ENCODE measurements around the gene UTP20.

UTP20 gene

GRCh38 chr12:101243074-101243473, 36.8 kb upstream of the UTP20 start:
- no peak for DNase-seq (ENCODE audit: low read depth)
- H3K4me3 ChIP-seq (ENCODE audit: control insufficient read depth, low read depth, low read length) = no peak overlapping the region
- TF ChIP-seq, protein P1, sequence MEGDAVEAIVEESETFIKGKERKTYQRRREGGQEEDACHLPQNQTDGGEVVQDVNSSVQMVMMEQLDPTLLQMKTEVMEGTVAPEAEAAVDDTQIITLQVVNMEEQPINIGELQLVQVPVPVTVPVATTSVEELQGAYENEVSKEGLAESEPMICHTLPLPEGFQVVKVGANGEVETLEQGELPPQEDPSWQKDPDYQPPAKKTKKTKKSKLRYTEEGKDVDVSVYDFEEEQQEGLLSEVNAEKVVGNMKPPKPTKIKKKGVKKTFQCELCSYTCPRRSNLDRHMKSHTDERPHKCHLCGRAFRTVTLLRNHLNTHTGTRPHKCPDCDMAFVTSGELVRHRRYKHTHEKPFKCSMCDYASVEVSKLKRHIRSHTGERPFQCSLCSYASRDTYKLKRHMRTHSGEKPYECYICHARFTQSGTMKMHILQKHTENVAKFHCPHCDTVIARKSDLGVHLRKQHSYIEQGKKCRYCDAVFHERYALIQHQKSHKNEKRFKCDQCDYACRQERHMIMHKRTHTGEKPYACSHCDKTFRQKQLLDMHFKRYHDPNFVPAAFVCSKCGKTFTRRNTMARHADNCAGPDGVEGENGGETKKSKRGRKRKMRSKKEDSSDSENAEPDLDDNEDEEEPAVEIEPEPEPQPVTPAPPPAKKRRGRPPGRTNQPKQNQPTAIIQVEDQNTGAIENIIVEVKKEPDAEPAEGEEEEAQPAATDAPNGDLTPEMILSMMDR (IDR thresholded peaks at IDR 0.05; ENCODE audit: control insufficient read depth, insufficient read depth, low read depth, low read length, missing control alignments) = no peak

DNA sequence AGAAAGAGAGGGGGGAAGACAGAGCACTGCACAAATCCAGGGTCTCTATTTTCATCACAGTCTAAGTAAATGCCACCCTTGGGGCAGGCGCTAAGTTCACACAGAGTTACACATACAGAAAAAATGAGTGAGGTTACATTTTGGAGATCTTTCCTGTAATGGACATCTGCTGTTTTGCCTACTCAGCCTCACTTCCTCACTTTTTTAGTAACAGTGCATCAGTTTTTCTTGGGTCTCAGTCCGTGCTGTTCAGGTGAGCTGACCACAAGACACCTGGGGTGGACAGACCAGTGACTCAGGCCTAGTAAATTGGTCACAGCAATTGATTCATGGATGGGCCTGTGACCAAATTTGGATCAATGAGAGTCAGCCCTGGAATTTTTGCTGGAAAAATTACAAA, 36.3 kb upstream of the UTP20 start:
- no peak for DNase-seq (ENCODE audit: low read depth)
- TF ChIP-seq, protein P1 (IDR thresholded peaks at IDR 0.05; ENCODE audit: control insufficient read depth, insufficient read depth, low read depth, low read length, missing control alignments) = no peak
- H3K4me3 ChIP-seq (ENCODE audit: control insufficient read depth, low read depth, low read length) = no peak overlapping the region

- no peak for DNase-seq (ENCODE audit: low read depth)
- TF ChIP-seq, protein P1 (IDR thresholded peaks at IDR 0.05; ENCODE audit: control insufficient read depth, insufficient read depth, low read depth, low read length, missing control alignments) = no peak
- H3K4me3 ChIP-seq (ENCODE audit: control insufficient read depth, low read depth, low read length) = no peak overlapping the region
Measured at GRCh38 chr12:101256266-101256665, 23.6 kb upstream of the UTP20 start.

DNA sequence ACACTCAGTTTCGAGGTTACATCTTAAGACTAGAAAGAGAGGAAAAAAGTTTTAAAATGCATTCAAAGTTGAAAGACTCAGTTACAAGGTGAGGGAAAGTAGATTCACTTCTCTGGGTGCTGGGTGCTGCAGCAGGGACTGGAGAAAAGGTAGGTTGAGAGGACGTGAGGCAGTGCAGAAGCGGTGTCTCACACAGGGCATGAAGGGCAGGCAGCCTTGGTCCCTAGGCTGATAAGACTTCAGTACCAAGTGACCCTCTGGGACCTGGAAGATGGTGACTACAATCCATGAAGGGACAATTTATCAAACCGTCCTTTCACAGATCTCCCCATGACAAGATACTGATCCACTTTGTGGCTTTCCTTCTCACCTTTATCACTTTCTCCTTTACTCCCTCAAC, 22.5 kb upstream of the UTP20 start:
- TF ChIP-seq, protein P1 (IDR thresholded peaks at IDR 0.05; ENCODE audit: control insufficient read depth, insufficient read depth, low read depth, low read length, missing control alignments) = no peak
- DNase-seq (ENCODE audit: low read depth) = no peak

GRCh38 chr12:101267111-101267510, 12.8 kb upstream of the UTP20 start:
- TF ChIP-seq, protein P1 (IDR thresholded peaks at IDR 0.05; ENCODE audit: control insufficient read depth, insufficient read depth, low read depth, low read length, missing control alignments) = no peak
- DNase-seq (ENCODE audit: low read depth) = no peak
- H3K4me3 ChIP-seq (ENCODE audit: control insufficient read depth, low read depth, low read length) = no peak overlapping the region

More for the DNA sequence above, 22.5 kb upstream of the UTP20 start:
- H3K4me3 ChIP-seq (ENCODE audit: control insufficient read depth, low read depth, low read length) = no peak overlapping the region

- H3K4me3 ChIP-seq (ENCODE audit: control insufficient read depth, low read depth, low read length) = no peak overlapping the region
- TF ChIP-seq, protein P1 (IDR thresholded peaks at IDR 0.05; ENCODE audit: control insufficient read depth, insufficient read depth, low read depth, low read length, missing control alignments) = no peak
- no peak for DNase-seq (ENCODE audit: low read depth)
Measured at GRCh38 chr12:101276433-101276832, 3.5 kb upstream of the UTP20 start.

- TF ChIP-seq, protein P1 (IDR thresholded peaks at IDR 0.05; ENCODE audit: control insufficient read depth, insufficient read depth, low read depth, low read length, missing control alignments) = no peak
- DNase-seq (ENCODE audit: low read depth) = no peak
- H3K4me3 ChIP-seq (ENCODE audit: control insufficient read depth, low read depth, low read length) = no peak overlapping the region
Measured at GRCh38 chr12:101277443-101277842, 2.5 kb upstream of the UTP20 start.

Measured in AG09309 (cell line).